HUDEP-2 (cell line): Measurements from ENCODE around the gene ACP4.

Experiments
- DNase-seq, 76 experiments: peaks; one replicate each; lab custom pipeline; 2025; ENCODE audit not compliant: unreplicated experiment in 76 of 76; lab: John Stamatoyannopoulos, UW

Gene ACP4

GRCh38 chr19:50839712-50840655, 49.8 kb downstream of the ACP4 start:
- no peak for DNase-seq

- no peak for DNase-seq
Observed at GRCh38 chr19:50842130-50842529, 51.9 kb downstream of the ACP4 start.

GRCh38 chr19:50843205-50843604, 53.0 kb downstream of the ACP4 start:
- DNase-seq = no peak

GRCh38 chr19:50843701-50844221, 53.5 kb downstream of the ACP4 start:
- DNase-seq = no peak

- no peak for DNase-seq
Observed at GRCh38 chr19:50844296-50844935, 54.2 kb downstream of the ACP4 start.
